Measurements from ENCODE around the gene TMEM114. TPM values are rescaled to one million over a fixed set of nuclear protein-coding genes. Genes with fewer than 3 reads are reported as not detected.

Gene TMEM114
- polyA plus RNA-seq, 1 donor (not counting 4 experiments of a cell fraction or from before 2014, with no cell fraction given) = not detected

GRCh38 chr16:8576141-8577004 lies 13.9 kb downstream of the TMEM114 start:
- dilution Hi-C loops (cut with MboI; ENCODE audit: extremely low pct_ligation_motif_present, low sequenced_read_pairs) = no loop called here
- H3K27ac ChIP-seq (ENCODE audit: control insufficient read depth, insufficient read depth, low read length) = no peak overlapping the region
- no peaks in the 10 kb centered on the region for H3K9me1 ChIP-seq (ENCODE audit: control insufficient read depth, extremely low read depth, insufficient read depth, low read length)
- FAIRE-seq (no peak), DNase-seq (ENCODE audit: low read depth, low spot score) (no peak)
- no peaks in the 10 kb centered on the region for H3K79me2 ChIP-seq (ENCODE audit: control insufficient read depth, insufficient read depth, low read length)
- H3K36me3 ChIP-seq (ENCODE audit: control insufficient read depth in 2 of 2, extremely low read depth in 1 of 2, insufficient read depth in 2 of 2, low read length in 2 of 2) = no peaks in the 10 kb centered on the region
- no peak overlapping the region for H3K4me3 ChIP-seq (ENCODE audit: control insufficient read depth in 2 of 3, extremely low read depth in 1 of 3, insufficient read depth in 2 of 3, low read depth in 1 of 3, low read length in 3 of 3)
- peaks cover 5% of the 10 kb centered on the region for H3K27me3 ChIP-seq (ENCODE audit: control insufficient read depth, extremely low read depth, insufficient read depth, low read length)
- H3K4me1 ChIP-seq (ENCODE audit: control insufficient read depth, extremely low read depth, insufficient read depth, low read length) = no peaks in the 10 kb centered on the region
- H3K9ac ChIP-seq (ENCODE audit: control insufficient read depth, extremely low read depth, insufficient read depth, low read length) = no peak overlapping the region
- TF ChIP-seq CTCF (optimal IDR thresholded peaks at IDR 0.05 in 1 of 3, IDR thresholded peaks at IDR 0.05 in 1 of 3, conservative IDR thresholded peaks at IDR 0.05 in 1 of 3; ENCODE audit: extremely low read depth in 1 of 3, insufficient read depth in 2 of 3, low read length in 3 of 3) = no peak
- no peak for TF ChIP-seq EZH2 (IDR thresholded peaks at IDR 0.05; ENCODE audit: low read length)
- no peak overlapping the region for H2AFZ ChIP-seq (ENCODE audit: control insufficient read depth, low read length)
- H3K9me3 ChIP-seq (ENCODE audit: control insufficient read depth, low read depth, low read length) = no peaks in the 10 kb centered on the region
- H3K4me2 ChIP-seq (ENCODE audit: control insufficient read depth, extremely low read depth, insufficient read depth, low read depth, low read length) = no peak overlapping the region
- no peaks in the 10 kb centered on the region for H4K20me1 ChIP-seq (ENCODE audit: control insufficient read depth, extremely low read depth, insufficient read depth, low read length)

- dilution Hi-C loops (cut with MboI; ENCODE audit: extremely low pct_ligation_motif_present, low sequenced_read_pairs) = no loop called here
- peaks cover 5% of the 10 kb centered on the region for H3K27me3 ChIP-seq (ENCODE audit: control insufficient read depth, extremely low read depth, insufficient read depth, low read length)
- H3K4me1 ChIP-seq (ENCODE audit: control insufficient read depth, extremely low read depth, insufficient read depth, low read length) = peaks cover 4% of the 10 kb centered on the region
Measured at GRCh38 chr16:8575399-8575798, 14.9 kb downstream of the TMEM114 start.

More at GRCh38 chr16:8575399-8575798, 14.9 kb downstream of the TMEM114 start:
- TF ChIP-seq CTCF (optimal IDR thresholded peaks at IDR 0.05 in 1 of 3, IDR thresholded peaks at IDR 0.05 in 1 of 3, conservative IDR thresholded peaks at IDR 0.05 in 1 of 3; ENCODE audit: extremely low read depth in 1 of 3, insufficient read depth in 2 of 3, low read length in 3 of 3) (no peak), EZH2 (IDR thresholded peaks at IDR 0.05; ENCODE audit: low read length) (no peak)
- FAIRE-seq (no peak), DNase-seq (ENCODE audit: low read depth, low spot score) (no peak)
- no peak overlapping the region for H3K4me2 ChIP-seq (ENCODE audit: control insufficient read depth, extremely low read depth, insufficient read depth, low read depth, low read length)
- H3K4me3 ChIP-seq (ENCODE audit: control insufficient read depth in 2 of 3, extremely low read depth in 1 of 3, insufficient read depth in 2 of 3, low read depth in 1 of 3, low read length in 3 of 3) = no peak overlapping the region
- no peak overlapping the region for H3K27ac ChIP-seq (ENCODE audit: control insufficient read depth, insufficient read depth, low read length)
- H3K79me2 ChIP-seq (ENCODE audit: control insufficient read depth, insufficient read depth, low read length) = no peaks in the 10 kb centered on the region
- H3K36me3 ChIP-seq (ENCODE audit: control insufficient read depth in 2 of 2, extremely low read depth in 1 of 2, insufficient read depth in 2 of 2, low read length in 2 of 2) = no peaks in the 10 kb centered on the region
- no peak overlapping the region for H3K9ac ChIP-seq (ENCODE audit: control insufficient read depth, extremely low read depth, insufficient read depth, low read length)
- H3K9me1 ChIP-seq (ENCODE audit: control insufficient read depth, extremely low read depth, insufficient read depth, low read length) = no peaks in the 10 kb centered on the region
- no peaks in the 10 kb centered on the region for H4K20me1 ChIP-seq (ENCODE audit: control insufficient read depth, extremely low read depth, insufficient read depth, low read length)
- H3K9me3 ChIP-seq (ENCODE audit: control insufficient read depth, low read depth, low read length) = no peaks in the 10 kb centered on the region
- no peak overlapping the region for H2AFZ ChIP-seq (ENCODE audit: control insufficient read depth, low read length)

All from keratinocyte (primary cell).